ENCODE results near the gene CFAP45. TPM values are rescaled to one million over a fixed set of nuclear protein-coding genes. Genes with fewer than 3 reads are reported as not detected.

Gene CFAP45
- total RNA-seq, 1 experiment from 2014 or later, result 0.48 TPM

DNA sequence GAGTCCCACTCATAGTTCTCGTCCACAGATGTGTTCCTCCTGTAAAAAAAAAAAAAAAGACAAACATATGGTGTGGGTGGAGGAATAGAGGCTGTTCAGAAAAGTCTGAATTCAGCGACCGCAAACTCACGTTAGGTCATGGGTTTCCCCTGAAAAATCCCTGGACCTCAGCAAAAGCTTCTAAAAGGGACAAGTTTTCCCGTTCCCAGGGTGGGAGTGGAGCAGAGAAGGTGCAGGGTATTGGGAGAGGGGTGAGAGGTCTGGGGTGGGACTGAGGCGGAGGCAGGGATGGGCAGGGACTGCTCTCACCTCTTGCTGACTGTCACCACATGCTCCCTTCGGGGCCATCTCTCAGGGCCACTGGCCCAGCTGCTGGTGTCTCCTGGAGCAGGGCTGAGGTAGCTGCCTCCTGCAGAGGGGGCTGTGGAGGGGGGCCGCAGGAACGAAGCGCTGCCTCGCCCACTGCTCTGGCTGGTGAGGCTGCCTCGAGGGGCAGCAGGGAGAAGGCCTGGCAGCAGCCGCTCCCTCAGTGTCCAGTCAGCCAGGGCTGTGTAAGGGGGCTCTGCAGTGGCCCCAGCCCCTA is 28.0 kb upstream of the CFAP45 start (continued):
- TF ChIP-seq, protein P1, sequence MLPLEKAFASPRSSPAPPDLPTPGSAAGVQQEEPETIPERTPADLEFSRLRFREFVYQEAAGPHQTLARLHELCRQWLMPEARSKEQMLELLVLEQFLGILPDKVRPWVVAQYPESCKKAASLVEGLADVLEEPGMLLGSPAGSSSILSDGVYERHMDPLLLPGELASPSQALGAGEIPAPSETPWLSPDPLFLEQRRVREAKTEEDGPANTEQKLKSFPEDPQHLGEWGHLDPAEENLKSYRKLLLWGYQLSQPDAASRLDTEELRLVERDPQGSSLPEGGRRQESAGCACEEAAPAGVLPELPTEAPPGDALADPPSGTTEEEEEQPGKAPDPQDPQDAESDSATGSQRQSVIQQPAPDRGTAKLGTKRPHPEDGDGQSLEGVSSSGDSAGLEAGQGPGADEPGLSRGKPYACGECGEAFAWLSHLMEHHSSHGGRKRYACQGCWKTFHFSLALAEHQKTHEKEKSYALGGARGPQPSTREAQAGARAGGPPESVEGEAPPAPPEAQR (CRISPR knock-in tag; IDR thresholded peaks at IDR 0.05), result no peak
- TF ChIP-seq, protein P2, sequence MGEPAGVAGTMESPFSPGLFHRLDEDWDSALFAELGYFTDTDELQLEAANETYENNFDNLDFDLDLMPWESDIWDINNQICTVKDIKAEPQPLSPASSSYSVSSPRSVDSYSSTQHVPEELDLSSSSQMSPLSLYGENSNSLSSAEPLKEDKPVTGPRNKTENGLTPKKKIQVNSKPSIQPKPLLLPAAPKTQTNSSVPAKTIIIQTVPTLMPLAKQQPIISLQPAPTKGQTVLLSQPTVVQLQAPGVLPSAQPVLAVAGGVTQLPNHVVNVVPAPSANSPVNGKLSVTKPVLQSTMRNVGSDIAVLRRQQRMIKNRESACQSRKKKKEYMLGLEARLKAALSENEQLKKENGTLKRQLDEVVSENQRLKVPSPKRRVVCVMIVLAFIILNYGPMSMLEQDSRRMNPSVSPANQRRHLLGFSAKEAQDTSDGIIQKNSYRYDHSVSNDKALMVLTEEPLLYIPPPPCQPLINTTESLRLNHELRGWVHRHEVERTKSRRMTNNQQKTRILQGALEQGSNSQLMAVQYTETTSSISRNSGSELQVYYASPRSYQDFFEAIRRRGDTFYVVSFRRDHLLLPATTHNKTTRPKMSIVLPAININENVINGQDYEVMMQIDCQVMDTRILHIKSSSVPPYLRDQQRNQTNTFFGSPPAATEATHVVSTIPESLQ (CRISPR knock-in tag; IDR thresholded peaks at IDR 0.05), result no peak

DNA sequence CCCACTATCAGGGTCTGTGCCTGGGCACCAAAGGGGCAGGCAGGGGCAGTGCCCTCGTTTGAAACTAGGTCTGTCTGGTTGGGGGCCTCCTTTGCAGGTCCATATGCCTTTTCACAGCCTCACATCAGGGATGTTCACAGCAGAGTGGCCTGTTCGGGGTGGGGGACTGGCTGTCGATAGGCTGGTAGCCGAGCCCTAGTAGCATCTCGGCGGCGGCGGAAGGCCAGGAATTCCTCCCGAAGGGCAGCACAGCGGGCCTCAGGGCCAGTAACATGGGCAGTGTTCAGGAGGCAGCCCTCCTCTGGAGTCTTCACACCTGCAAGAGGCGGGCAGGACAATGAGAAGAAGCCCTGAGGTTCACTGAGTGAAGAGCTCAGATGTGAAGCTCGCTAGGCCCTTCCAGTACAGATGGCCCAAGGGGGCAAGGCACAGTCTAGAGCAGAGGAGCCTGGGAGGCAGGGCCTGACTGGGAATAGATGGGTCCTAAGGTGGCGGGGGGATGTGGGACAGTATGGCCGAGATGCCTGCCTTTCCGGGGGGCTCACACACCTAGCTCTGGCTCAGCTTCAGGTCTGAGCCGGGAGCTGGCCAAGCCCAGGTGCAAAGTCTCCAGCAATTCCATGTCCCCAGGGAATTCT is 27.4 kb upstream of the CFAP45 start:
- Mint-ChIP-seq H3K4me3 (no peak overlapping the region), H3K27me3 (ENCODE audit: low read depth) (peaks cover 18% of the 10 kb centered on the region), H3K27ac (no peak overlapping the region), H3K36me3 (peaks cover 21% of the 10 kb centered on the region), H3K4me1 (peaks cover 33% of the 10 kb centered on the region), H3K9me3 (no peaks in the 10 kb centered on the region)
- TF ChIP-seq PRRX2 (CRISPR knock-in tag; IDR thresholded peaks at IDR 0.05) (no peak), MXD4 (CRISPR knock-in tag; IDR thresholded peaks at IDR 0.05; ENCODE audit: borderline replicate concordance) (no peak)
- ChIA-PET POLR2A (no interaction called here), CTCF (interaction anchor here (1.2 to 1.6 kb wide), 3 partner anchors 80 to 171 kb away, joined by 3 to 5 read pairs (median 5); partner anchors contain the start of gene IGSF8)
- DNase-seq (ENCODE audit: low spot score) (no peak), ATAC-seq (no peak)

DNA sequence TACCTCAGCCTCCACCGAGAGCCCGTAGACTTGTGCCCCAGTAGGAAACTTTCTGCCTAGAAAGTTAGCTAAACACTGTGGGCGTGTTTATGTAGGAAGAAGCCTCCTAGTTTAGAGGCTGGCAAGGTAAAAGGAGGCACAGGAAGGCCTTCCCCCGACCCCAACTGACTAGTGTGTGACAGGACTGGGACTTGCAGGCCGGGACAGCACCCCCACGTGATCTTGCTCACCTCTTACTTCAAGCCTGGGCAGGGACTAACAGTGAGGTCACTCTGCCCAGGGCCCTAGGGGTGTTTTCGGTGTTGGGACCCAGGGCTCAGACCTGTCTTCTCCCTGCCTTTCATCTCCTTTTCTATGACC is 25.7 kb upstream of the CFAP45 start:
- Mint-ChIP-seq H3K4me1 (peaks cover 37% of the 10 kb centered on the region), H3K36me3 (peaks cover 17% of the 10 kb centered on the region), H3K9me3 (no peaks in the 10 kb centered on the region), H3K4me3 (peak overlapping the region; percentile 85), H3K27ac (no peak overlapping the region), H3K27me3 (ENCODE audit: low read depth) (peaks cover 18% of the 10 kb centered on the region)
- TF ChIP-seq MXD4 (CRISPR knock-in tag; IDR thresholded peaks at IDR 0.05; ENCODE audit: borderline replicate concordance), result no peak
- TF ChIP-seq, protein P3, sequence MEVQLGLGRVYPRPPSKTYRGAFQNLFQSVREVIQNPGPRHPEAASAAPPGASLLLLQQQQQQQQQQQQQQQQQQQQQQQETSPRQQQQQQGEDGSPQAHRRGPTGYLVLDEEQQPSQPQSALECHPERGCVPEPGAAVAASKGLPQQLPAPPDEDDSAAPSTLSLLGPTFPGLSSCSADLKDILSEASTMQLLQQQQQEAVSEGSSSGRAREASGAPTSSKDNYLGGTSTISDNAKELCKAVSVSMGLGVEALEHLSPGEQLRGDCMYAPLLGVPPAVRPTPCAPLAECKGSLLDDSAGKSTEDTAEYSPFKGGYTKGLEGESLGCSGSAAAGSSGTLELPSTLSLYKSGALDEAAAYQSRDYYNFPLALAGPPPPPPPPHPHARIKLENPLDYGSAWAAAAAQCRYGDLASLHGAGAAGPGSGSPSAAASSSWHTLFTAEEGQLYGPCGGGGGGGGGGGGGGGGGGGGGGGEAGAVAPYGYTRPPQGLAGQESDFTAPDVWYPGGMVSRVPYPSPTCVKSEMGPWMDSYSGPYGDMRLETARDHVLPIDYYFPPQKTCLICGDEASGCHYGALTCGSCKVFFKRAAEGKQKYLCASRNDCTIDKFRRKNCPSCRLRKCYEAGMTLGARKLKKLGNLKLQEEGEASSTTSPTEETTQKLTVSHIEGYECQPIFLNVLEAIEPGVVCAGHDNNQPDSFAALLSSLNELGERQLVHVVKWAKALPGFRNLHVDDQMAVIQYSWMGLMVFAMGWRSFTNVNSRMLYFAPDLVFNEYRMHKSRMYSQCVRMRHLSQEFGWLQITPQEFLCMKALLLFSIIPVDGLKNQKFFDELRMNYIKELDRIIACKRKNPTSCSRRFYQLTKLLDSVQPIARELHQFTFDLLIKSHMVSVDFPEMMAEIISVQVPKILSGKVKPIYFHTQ (CRISPR knock-in tag; IDR thresholded peaks at IDR 0.05), result no peak
- no peak for TF ChIP-seq ZNF219 (CRISPR knock-in tag; IDR thresholded peaks at IDR 0.05; ENCODE audit: borderline replicate concordance)
- TF ChIP-seq CBFB (CRISPR knock-in tag; IDR thresholded peaks at IDR 0.05; ENCODE audit: low read depth), result no peak
- TF ChIP-seq EMX1 (CRISPR knock-in tag; IDR thresholded peaks at IDR 0.05), result 0 out of 2 replicates have a peak, but pooled peaks have one; percentile 72
- TF ChIP-seq, protein P4, sequence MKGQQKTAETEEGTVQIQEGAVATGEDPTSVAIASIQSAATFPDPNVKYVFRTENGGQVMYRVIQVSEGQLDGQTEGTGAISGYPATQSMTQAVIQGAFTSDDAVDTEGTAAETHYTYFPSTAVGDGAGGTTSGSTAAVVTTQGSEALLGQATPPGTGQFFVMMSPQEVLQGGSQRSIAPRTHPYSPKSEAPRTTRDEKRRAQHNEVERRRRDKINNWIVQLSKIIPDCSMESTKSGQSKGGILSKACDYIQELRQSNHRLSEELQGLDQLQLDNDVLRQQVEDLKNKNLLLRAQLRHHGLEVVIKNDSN (CRISPR knock-in tag; IDR thresholded peaks at IDR 0.05), result peak; percentile 67
- TF ChIP-seq, protein P5, sequence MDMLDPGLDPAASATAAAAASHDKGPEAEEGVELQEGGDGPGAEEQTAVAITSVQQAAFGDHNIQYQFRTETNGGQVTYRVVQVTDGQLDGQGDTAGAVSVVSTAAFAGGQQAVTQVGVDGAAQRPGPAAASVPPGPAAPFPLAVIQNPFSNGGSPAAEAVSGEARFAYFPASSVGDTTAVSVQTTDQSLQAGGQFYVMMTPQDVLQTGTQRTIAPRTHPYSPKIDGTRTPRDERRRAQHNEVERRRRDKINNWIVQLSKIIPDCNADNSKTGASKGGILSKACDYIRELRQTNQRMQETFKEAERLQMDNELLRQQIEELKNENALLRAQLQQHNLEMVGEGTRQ (CRISPR knock-in tag; IDR thresholded peaks at IDR 0.05), result peak; percentile 75
- no peak for TF ChIP-seq ZNF671 (CRISPR knock-in tag; IDR thresholded peaks at IDR 0.05)
- no peak for TF ChIP-seq NR1H2 (CRISPR knock-in tag; IDR thresholded peaks at IDR 0.05)
- no peak for TF ChIP-seq TEAD1 (CRISPR knock-in tag; IDR thresholded peaks at IDR 0.05)
- TF ChIP-seq, protein P6, sequence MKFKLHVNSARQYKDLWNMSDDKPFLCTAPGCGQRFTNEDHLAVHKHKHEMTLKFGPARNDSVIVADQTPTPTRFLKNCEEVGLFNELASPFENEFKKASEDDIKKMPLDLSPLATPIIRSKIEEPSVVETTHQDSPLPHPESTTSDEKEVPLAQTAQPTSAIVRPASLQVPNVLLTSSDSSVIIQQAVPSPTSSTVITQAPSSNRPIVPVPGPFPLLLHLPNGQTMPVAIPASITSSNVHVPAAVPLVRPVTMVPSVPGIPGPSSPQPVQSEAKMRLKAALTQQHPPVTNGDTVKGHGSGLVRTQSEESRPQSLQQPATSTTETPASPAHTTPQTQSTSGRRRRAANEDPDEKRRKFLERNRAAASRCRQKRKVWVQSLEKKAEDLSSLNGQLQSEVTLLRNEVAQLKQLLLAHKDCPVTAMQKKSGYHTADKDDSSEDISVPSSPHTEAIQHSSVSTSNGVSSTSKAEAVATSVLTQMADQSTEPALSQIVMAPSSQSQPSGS (CRISPR knock-in tag; IDR thresholded peaks at IDR 0.05; ENCODE audit: borderline replicate concordance, low read depth), result no peak
- no peak for TF ChIP-seq TEAD4 (CRISPR knock-in tag; IDR thresholded peaks at IDR 0.05)
- CTCF ChIA-PET, result interaction anchor here (1.1 to 5.9 kb wide), 6 partner anchors 11 to 127 kb away, joined by 4 to 64 read pairs (median 6); partner anchors contain the start of gene IGSF9
- no peak for DNase-seq (ENCODE audit: low spot score)
- ATAC-seq, result peak; percentile 1; the same call in 1 of the 2 replicates
- POLR2A ChIA-PET, result interaction anchor here (0.9 to 1.6 kb wide), 3 partner anchors 12 to 31 kb away, joined by 3 to 9 read pairs (median 3); partner anchors contain the start of gene CFAP45
